Lower leg skin (tissue), 3 donors: ENCODE data around the gene NRIP2.

Source experiments
- CTCF ChIP-seq, 3 donors: fragments of 450-650 bp; IDR thresholded peaks; one replicate each; pipeline ENCODE4 v1.5.1; 2016; ENCODE audit warnings: antibody characterized with exemption in 3 of 3, mild to moderate bottlenecking in 3 of 3, moderate library complexity in 2 of 3
- POLR2A ChIP-seq, 2 donors: fragments of 450-650 bp; IDR thresholded peaks; one replicate each; pipeline ENCODE4 v1.6.1; 2016 to 2017; ENCODE audit warnings: antibody characterized with exemption in 2 of 2, mild to moderate bottlenecking in 1 of 2, moderate library complexity in 1 of 2

DNA sequence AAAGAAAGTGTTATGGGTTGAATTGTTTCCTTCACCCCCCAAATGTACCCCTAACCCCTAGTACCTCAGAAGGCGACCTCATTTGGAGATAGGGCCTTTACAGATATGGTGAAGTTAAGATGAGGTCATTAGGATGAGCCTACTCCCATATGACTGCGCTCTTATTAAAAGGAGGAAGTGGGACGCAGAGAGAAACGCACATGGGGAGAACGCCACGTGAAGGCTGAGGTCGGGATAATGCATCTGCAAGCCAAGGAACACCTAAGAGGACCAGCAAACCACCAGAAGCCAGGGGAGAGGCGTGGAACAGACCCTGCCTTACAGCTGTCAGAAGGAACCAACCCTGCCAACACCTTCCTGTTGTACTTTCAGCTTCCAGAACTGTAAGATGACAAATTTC, 1.7 kb upstream of the NRIP2 start:
- TF ChIP-seq POLR2A (IDR thresholded peaks at IDR 0.05), result no peak
- no peak for TF ChIP-seq CTCF (IDR thresholded peaks at IDR 0.05)
